GM19240 (cell line): ENCODE data around the gene HNRNPF.
A peak's percentile ranks its signal among the peaks of the same experiment; 100 is the strongest.

Experiments
- DNase-seq: peaks from one replicate; pipeline ENCODE4 v3.0.0; 2011; ENCODE audit warnings: low spot score; ENCODE audit not compliant: insufficient read length

The HNRNPF gene

DNA sequence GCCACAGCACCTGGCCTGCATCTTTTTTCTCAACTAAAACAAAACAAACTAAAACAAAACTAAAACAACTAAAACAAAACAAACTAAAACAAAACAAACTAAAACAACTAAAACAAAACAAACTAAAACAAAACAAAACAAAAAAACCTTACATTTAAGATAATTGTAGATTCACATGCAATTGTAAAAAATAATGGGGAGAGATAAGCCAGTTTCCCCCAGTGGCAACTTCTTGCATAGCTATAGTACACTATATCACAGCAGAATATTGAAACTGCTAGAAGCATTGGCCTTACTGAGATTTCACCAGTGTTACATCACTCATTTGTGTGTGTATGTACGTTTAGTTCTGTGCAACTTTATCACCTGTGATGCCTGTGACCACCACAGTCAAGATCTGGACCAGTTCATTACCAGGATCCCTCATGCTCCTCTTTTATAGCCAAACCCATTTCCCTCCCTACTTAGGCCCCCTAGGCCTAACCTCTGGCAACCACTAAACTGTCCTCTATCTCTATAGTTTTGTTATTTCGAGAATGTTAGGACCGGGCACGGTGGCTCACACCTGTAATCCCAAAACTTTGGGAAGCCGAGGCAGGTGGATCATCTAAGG, 28.3 kb downstream of the HNRNPF start:
- DNase-seq: no peak

DNA sequence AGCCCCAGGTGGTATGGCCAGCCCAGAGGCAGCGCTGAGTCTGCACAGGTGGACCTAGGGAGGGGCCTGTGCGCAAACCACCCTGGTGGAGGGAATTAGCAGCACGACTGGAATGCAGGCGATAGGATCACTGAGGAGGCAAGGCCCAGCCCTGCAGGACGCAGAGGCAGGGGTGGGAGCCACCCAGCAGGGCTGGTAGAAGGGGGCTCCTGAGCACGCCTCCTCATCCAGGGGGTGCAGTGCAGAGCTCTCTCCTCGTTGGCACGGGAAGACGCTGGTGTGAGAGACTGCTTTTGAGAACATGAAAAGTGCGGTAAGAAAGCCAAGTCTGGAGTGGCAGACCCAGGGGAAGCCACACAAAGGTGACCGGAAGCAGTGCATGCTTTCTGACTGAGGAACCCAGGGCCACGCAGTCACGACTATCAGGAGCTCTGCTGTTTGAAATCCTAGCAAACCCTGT, 31.5 kb downstream of the HNRNPF start:
- no peak for DNase-seq

- DNase-seq: no peak
Measured at GRCh38 chr10:43376828-43377423, 32.1 kb downstream of the HNRNPF start.

GRCh38 chr10:43376046-43376635, 32.8 kb downstream of the HNRNPF start:
- DNase-seq: no peak

DNA sequence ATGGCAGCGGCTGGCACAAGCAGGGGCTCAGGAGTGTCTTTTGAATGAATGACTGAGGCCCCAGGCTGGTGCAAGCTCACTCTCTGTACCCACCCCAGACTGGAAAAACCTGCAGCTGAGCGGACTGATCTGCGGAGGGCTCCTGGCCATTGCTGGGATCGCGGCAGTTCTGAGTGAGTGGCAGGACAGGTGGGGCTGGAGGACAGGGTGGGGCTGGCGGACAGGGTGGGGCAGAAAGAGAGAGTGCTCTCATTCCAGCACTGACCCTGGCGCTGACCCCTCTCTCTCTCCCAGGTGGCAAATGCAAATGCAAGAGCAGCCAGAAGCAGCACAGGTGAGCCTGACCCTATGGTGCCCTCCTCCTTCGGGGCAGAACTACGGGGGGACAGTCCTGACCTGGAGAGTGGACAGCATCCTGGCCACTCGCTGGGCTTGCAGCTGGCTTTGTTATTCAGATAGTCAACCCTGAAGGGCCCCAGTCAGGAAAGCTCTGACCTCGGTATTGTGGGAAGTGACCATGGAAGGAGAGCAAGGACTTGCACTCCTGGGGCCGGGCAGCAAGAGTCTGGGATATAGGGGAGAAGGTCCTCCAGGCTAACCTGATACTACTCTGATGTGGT, 33.5 kb downstream of the HNRNPF start:
- DNase-seq: no peak

DNA sequence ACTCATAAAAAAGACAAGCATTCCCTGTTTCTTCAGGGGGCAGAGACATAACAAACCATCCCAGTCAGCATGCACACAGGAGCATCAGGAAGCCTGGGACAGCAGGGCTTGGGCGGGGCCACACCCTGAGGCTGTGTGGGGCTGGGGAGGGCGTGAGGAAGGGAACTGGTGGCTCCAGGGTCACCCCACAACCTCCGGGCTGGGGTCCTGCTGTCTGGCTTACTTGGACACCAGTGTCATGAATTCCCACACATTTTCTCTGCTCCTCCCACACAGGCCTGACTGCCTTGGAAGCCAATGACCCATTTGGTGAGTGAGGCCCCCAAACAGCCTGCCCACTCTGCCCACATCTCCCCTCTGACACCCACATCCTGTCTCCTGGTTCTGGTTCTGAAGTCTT, 34.8 kb downstream of the HNRNPF start:
- DNase-seq: no peak

DNA sequence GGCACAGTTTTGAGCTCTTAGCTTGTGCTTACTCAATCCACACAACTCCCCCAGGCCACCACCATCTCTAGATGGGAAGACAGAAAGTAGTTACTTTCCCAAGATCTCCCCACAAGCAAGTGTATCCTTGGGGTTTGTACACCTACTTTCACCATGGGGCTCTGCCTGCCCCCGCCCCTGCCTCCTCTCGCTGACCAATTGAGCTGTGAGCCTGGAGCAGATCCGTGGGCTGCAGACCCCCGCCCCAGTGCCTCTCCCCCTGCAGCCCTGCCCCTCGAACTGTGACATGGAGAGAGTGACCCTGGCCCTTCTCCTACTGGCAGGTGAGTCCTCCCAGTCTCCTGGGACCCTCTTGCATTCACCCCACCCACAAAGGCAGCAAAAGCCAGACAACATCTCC, 35.5 kb downstream of the HNRNPF start:
- no peak for DNase-seq

- no peak for DNase-seq
Measured at GRCh38 chr10:43372765-43373361, 36.1 kb downstream of the HNRNPF start.

DNA sequence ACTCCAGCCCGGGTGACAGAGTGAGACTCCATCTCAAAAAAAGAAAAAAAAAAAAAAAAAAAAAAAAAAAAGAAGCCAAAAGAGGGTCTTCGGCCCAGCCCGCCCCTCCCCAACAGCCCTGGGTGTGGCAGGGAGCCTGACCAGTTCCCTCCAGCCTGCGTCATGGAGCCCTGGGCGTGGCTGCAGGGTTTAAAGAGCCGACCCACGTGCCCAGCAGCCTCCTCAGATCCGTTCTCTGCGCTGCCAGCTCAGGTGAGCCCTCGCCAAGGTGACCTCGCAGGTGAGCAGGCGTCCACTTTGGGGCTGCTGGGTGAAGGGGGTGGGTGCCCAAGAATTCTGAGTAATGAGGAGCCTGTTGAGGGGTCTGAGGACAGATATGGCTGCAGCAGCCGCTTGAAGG, 37.6 kb downstream of the HNRNPF start, which contains the start of gene FXYD4:
Gene FXYD4, plus strand, starts transcription at position 219 of the 400 bp plus-strand sequence. CDS start 2,111 bp downstream, outside the sequence.
- no peak for DNase-seq

DNA sequence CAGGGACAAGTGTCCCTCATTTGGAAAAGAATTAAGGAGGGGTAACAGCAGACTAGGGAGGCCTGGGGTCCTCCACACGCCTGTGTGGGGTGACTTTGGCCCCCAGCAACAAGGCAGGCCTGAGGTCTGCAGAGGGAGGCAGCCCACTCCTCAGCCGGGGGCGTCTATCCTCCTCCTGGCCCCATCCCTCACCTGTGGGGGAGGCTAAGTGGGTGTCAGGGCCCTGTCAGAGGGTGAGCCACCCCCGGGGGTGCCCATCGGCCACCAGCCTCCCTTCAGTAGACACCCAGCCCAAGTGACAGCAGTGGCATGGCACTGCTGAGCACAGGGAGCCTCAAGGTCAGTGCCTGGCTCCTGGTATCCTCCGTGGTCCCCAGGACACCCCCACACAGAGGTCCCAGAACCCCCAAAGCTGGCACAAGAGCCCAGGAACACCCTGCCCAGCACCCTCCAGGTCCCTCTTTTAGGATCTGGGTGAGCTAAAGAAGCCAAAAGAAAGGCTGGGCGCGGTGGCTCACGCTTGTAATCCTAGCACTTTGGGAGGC, 38.2 kb downstream of the HNRNPF start:
- DNase-seq: no peak

- DNase-seq: no peak
Measured at GRCh38 chr10:43369921-43370320, 39.1 kb downstream of the HNRNPF start.

DNA sequence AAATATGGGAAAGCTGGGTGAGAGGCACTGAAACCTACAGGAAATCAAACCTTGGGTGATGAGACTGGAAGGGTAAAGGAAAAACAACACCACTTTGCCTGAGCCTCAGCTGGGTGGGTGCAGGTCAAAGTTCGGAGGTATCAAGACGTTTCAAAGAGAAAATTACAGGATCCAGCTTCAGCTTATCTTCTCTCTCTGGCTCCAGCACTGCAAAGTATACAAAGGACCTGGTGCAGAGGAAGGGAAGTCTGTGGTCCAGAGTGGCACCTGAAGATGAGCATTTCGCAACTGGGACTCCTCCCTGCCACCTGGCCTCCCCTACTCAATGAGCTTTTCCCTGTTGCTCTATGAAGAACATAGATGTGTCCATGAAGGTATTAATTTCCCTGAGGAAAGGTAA, 44.0 kb downstream of the HNRNPF start:
- DNase-seq: no peak

GRCh38 chr10:43362191-43362839, 46.7 kb downstream of the HNRNPF start:
- peak; percentile 88 for DNase-seq

GRCh38 chr10:43361547-43362190, 47.3 kb downstream of the HNRNPF start:
- DNase-seq: no peak

- DNase-seq: no peak
Measured at GRCh38 chr10:43360086-43360485, 48.9 kb downstream of the HNRNPF start.

GRCh38 chr10:43355749-43356371, 53.1 kb downstream of the HNRNPF start:
- no peak for DNase-seq

- DNase-seq: no peak
Measured at GRCh38 chr10:43354879-43355380, 54.1 kb downstream of the HNRNPF start.

- DNase-seq: no peak
Measured at GRCh38 chr10:43354330-43354635, 54.7 kb downstream of the HNRNPF start.

- DNase-seq: no peak
Measured at GRCh38 chr10:43353495-43354329, 55.3 kb downstream of the HNRNPF start.
